HG03196 (cell line): ENCODE measurements around the gene HLA-DMB.

ENCODE experiments used
- ATAC-seq: cut with Tn5 transposase; IDR thresholded peaks from one replicate; pipeline ENCODE4 v1.9.1; 2021; ENCODE audit not compliant: unreplicated experiment

The HLA-DMB gene

GRCh38 chr6:32972353-32973143, 31.7 kb upstream of the HLA-DMB start:
- ATAC-seq: no peak

GRCh38 chr6:32971581-32972352, 30.9 kb upstream of the HLA-DMB start:
- ATAC-seq: peak; percentile 46

GRCh38 chr6:32971242-32971580, 30.4 kb upstream of the HLA-DMB start:
- ATAC-seq: no peak

- no peak for ATAC-seq
These were observed 29.8 kb upstream of the HLA-DMB start for GRCh38 chr6:32970413-32971241.

- no peak for ATAC-seq
These were observed 29.0 kb upstream of the HLA-DMB start for GRCh38 chr6:32969685-32970412.

- no peak for ATAC-seq
These were observed 28.2 kb upstream of the HLA-DMB start for GRCh38 chr6:32968867-32969684.

- peak; percentile 31 for ATAC-seq
These were observed 27.5 kb upstream of the HLA-DMB start, which contains the start of gene BRD2 for GRCh38 chr6:32968093-32968866. Gene BRD2, plus strand, starts transcription at chr6:32968594. Its CDS starts 4,305 bp downstream, at chr6:32972899.

- no peak for ATAC-seq
These were observed 26.6 kb upstream of the HLA-DMB start for GRCh38 chr6:32967151-32968091.

GRCh38 chr6:32964776-32965175, 23.9 kb upstream of the HLA-DMB start:
- ATAC-seq: no peak

GRCh38 chr6:32963866-32964265, 23.0 kb upstream of the HLA-DMB start:
- ATAC-seq: no peak

GRCh38 chr6:32962213-32962826, 21.5 kb upstream of the HLA-DMB start:
- ATAC-seq: no peak

- no peak for ATAC-seq
These were observed 19.7 kb upstream of the HLA-DMB start for GRCh38 chr6:32960563-32960962.

GRCh38 chr6:32956176-32956575, 15.3 kb upstream of the HLA-DMB start:
- no peak for ATAC-seq

- ATAC-seq: no peak
These were observed 14.4 kb upstream of the HLA-DMB start for GRCh38 chr6:32954986-32955802.

- ATAC-seq: no peak
These were observed 13.4 kb upstream of the HLA-DMB start for GRCh38 chr6:32954267-32954666.

GRCh38 chr6:32953775-32954174, 12.9 kb upstream of the HLA-DMB start:
- ATAC-seq: no peak
